ENCODE measurements around the gene MVK.

Gene MVK

GRCh38 chr12:109557805-109558204 is 15.8 kb upstream of the MVK start:
- H3K4me3 ChIP-seq (ENCODE audit: low read depth, low read length): no peak overlapping the region
- DNase-seq (ENCODE audit: low read depth): no peak
- TF ChIP-seq, protein P1, sequence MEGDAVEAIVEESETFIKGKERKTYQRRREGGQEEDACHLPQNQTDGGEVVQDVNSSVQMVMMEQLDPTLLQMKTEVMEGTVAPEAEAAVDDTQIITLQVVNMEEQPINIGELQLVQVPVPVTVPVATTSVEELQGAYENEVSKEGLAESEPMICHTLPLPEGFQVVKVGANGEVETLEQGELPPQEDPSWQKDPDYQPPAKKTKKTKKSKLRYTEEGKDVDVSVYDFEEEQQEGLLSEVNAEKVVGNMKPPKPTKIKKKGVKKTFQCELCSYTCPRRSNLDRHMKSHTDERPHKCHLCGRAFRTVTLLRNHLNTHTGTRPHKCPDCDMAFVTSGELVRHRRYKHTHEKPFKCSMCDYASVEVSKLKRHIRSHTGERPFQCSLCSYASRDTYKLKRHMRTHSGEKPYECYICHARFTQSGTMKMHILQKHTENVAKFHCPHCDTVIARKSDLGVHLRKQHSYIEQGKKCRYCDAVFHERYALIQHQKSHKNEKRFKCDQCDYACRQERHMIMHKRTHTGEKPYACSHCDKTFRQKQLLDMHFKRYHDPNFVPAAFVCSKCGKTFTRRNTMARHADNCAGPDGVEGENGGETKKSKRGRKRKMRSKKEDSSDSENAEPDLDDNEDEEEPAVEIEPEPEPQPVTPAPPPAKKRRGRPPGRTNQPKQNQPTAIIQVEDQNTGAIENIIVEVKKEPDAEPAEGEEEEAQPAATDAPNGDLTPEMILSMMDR (IDR thresholded peaks at IDR 0.05; ENCODE audit: low read depth, low read length, missing control alignments): no peak

- TF ChIP-seq, protein P1 (IDR thresholded peaks at IDR 0.05; ENCODE audit: low read depth, low read length, missing control alignments): no peak
- no peak overlapping the region for H3K4me3 ChIP-seq (ENCODE audit: low read depth, low read length)
- no peak for DNase-seq (ENCODE audit: low read depth)
Measured at GRCh38 chr12:109558374-109559199, 15.0 kb upstream of the MVK start.

GRCh38 chr12:109559200-109559505 is 14.4 kb upstream of the MVK start:
- no peak overlapping the region for H3K4me3 ChIP-seq (ENCODE audit: low read depth, low read length)
- no peak for DNase-seq (ENCODE audit: low read depth)
- TF ChIP-seq, protein P1 (IDR thresholded peaks at IDR 0.05; ENCODE audit: low read depth, low read length, missing control alignments): no peak

- no peak for DNase-seq (ENCODE audit: low read depth)
- TF ChIP-seq, protein P1 (IDR thresholded peaks at IDR 0.05; ENCODE audit: low read depth, low read length, missing control alignments): no peak
- no peak overlapping the region for H3K4me3 ChIP-seq (ENCODE audit: low read depth, low read length)
Measured at GRCh38 chr12:109559601-109560000, 14.0 kb upstream of the MVK start.

DNA sequence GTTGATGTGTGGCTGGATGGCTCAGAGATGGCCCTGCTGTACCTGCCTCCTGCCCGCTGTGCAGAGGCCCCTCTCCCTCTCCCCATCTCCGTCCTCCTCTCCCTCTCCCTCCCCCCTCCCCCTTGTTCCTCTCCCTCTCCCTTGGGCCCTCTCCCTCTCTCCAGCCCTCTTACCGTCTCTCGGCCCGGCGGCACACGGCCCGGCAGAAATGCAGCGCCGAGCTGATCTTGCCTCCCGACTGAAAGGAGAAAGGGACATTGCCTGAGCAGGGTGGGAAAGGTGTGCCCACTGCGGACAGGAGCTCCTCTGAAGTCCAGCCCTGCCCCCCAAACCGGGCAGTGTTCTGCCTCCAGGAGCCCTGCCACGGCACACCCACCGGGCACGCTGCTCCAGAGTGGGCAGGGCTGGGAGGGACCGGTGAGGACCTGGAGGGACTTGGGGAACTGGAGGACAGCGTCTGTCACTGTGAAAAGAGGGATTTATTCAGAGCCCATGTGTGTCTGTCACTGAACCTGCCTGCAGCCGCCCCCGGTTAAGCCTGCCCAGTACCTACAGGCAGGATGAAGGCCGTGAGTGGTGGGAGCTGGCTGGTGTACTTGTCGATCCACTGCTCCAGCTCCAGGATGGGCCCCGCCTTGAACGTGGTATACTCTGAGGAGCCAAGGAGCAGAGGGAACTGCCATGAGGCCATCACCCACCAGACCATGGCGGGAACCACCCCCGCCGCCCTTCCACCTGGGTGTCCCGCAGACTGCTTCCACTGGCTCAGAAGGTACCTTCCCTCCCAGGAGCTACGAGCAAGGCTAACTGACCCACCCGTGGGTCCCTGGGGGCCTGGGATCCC is 12.5 kb upstream of the MVK start:
- TF ChIP-seq, protein P1 (IDR thresholded peaks at IDR 0.05; ENCODE audit: low read depth, low read length, missing control alignments): no peak
- DNase-seq (ENCODE audit: low read depth): no peak
- no peak overlapping the region for H3K4me3 ChIP-seq (ENCODE audit: low read depth, low read length)

GRCh38 chr12:109561711-109562030 is 11.9 kb upstream of the MVK start:
- no peak for DNase-seq (ENCODE audit: low read depth)
- TF ChIP-seq, protein P1 (IDR thresholded peaks at IDR 0.05; ENCODE audit: low read depth, low read length, missing control alignments): no peak
- no peak overlapping the region for H3K4me3 ChIP-seq (ENCODE audit: low read depth, low read length)
